ENCODE results near the gene NUTF2.

The NUTF2 gene

GRCh38 chr16:67837811-67838210 is 8.9 kb upstream of the NUTF2 start:
- no peak for DNase-seq (ENCODE audit: low spot score)

DNA sequence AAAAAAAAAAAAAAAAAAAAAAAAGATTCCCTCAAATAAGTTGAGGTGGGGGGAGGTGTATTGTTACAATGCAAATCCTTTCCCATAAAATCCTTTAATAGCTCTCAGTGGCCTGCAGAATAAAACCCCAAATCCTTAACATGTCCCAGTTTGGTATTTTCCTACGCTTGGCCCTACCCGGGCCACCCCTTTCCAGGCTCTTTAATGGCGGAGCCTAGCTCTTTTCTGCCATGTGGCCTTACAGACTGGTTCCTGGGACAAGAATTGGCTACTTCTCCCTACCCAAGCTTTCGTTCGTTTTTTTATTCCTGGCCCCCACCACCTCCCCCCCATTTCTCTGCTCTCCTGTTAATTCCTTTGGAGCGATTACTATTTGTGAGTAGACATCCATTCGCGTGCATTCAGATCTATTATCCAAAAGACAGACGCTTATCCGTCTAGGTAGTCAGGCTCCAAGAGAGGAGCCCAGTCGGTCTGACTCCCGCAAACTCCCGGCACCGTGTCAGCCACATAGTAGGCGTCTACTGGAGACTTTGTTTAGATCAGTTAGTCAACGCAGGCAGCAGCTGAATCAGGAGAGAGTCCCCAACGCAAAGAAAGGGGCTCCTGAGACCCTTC is 5.4 kb upstream of the NUTF2 start:
- no peak for DNase-seq (ENCODE audit: low spot score)

DNA sequence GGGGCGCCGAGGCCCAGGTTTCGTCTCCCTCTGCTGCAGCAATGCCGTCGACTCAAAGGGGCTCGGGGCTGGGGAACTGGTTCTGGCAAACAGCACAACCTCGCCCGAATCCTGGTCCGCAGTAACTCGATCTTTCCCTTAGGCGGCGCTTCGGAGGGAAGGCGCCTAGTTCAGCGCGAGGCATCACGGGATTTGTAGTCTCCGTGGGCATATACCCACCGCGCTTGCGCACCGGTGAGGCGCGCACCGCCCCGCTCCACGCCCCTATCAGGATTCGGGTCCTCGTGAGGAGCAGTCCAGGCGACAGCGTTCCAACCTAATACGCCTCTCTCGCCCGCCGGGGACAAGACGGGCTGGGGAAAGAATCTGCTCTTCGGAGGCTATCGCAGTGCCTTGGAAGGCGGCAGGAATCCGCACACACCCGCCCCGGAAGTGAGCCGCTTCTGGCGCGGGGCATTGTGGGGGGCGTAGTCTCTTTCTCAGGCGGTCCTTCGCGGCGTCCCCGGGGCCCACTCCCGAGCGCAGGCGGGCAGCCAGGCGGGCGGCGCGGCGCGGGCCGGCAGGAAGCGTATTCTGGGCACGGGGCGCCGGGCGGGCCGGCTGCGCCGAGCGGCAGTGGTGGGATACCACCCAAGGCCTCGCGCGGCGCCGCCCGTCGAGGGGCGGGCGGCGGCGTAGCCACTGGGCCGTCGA is 4.8 kb upstream of the NUTF2 start, which contains the start of gene THAP11:
Gene THAP11 (plus strand): TSS at position 505 of the 693 bp plus-strand sequence. CDS start 235 bp downstream, outside the sequence.
- peak; percentile 96 for DNase-seq (ENCODE audit: low spot score)

DNA sequence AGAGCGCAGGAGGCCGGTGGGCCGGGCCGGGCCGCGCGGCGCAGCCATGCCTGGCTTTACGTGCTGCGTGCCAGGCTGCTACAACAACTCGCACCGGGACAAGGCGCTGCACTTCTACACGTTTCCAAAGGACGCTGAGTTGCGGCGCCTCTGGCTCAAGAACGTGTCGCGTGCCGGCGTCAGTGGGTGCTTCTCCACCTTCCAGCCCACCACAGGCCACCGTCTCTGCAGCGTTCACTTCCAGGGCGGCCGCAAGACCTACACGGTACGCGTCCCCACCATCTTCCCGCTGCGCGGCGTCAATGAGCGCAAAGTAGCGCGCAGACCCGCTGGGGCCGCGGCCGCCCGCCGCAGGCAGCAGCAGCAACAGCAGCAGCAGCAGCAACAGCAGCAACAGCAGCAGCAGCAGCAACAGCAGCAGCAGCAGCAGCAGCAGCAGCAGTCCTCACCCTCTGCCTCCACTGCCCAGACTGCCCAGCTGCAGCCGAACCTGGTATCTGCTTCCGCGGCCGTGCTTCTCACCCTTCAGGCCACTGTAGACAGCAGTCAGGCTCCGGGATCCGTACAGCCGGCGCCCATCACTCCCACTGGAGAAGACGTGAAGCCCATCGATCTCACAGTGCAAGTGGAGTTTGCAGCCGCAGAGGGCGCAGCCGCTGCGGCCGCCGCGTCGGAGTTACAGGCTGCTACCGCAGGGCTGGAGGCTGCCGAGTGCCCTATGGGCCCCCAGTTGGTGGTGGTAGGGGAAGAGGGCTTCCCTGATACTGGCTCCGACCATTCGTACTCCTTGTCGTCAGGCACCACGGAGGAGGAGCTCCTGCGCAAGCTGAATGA is 4.0 kb upstream of the NUTF2 start:
- DNase-seq (ENCODE audit: low spot score) = peak; percentile 29

- DNase-seq (ENCODE audit: low spot score) = no peak
Observed at GRCh38 chr16:67843343-67843765, 3.4 kb upstream of the NUTF2 start.

DNA sequence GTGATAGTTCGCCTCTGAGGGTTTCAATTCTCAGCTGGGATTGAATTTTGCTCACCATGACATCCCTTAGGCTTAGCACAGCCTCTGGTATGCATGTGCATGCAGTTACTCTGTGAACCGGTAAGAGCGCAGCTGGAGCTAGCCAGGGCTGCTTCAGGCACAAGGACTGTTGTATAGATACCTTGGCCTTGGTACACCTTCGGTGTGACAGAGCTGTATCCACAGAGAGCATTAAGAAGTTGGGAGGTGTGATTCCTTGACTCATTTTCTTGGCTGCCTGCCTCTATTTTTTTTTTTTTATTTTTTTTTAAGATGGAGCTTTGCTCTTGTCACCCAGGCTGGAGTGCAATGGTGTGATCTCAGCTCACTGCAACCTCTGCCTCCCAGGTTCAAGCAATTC is 2.2 kb upstream of the NUTF2 start:
- DNase-seq (ENCODE audit: low spot score) = no peak

- peak; percentile 9 for DNase-seq (ENCODE audit: low spot score)
Observed at GRCh38 chr16:67845291-67846062, 1.3 kb upstream of the NUTF2 start.

GRCh38 chr16:67846063-67846319 is 742 bp upstream of the NUTF2 start:
- peak; percentile 28 for DNase-seq (ENCODE audit: low spot score)

- peak; percentile 56 for DNase-seq (ENCODE audit: low spot score)
Observed at GRCh38 chr16:67847064-67847861, 530 bp downstream of the NUTF2 start, which contains the start of gene CENPT. CENPT (minus strand) TSS chr16:67847693; CDS start chr16:67833859, 13,834 bp downstream.

DNA sequence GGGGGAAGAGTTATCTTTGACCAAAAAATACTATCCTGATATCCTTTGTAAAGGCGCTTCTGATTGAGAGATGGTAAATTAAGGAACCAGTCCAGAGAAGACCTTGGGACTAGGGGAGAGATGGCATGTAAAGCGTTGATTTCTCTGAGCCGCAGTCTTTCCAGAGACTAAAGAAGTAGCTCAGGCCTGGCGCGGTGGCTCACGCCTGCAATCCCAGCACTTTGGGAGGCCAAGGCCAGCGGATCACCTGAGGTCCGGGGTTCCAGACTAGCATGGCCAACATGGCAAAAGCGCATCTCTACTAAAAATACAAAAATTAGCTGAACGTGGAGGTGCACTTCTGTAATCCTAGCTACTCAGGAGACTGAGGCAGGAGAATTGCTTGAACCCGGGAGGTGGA is 1.4 kb downstream of the NUTF2 start:
- no peak for DNase-seq (ENCODE audit: low spot score)

DNA sequence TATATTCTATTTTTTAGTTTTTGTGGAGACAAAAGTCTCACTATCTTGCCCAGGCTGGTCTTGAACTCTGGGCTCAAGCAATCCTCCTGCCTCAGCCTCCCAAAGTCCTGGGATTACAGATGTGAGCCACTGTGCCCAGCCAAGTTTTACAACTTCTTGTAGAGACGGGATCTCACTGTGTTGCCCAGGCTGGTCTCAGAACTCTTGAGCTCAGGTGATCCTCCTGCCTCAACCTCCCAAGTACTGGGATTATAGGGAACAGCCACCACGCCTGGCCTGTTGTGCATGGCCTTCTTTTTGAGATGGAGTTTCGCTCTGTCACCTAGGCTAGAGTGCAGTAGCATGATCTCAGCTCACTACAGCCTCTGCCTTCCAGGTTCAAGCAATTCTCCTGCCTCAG is 6.9 kb downstream of the NUTF2 start:
- DNase-seq (ENCODE audit: low spot score) = no peak

- DNase-seq (ENCODE audit: low spot score) = no peak
Observed at GRCh38 chr16:67855789-67856188, 9.1 kb downstream of the NUTF2 start.

DNA sequence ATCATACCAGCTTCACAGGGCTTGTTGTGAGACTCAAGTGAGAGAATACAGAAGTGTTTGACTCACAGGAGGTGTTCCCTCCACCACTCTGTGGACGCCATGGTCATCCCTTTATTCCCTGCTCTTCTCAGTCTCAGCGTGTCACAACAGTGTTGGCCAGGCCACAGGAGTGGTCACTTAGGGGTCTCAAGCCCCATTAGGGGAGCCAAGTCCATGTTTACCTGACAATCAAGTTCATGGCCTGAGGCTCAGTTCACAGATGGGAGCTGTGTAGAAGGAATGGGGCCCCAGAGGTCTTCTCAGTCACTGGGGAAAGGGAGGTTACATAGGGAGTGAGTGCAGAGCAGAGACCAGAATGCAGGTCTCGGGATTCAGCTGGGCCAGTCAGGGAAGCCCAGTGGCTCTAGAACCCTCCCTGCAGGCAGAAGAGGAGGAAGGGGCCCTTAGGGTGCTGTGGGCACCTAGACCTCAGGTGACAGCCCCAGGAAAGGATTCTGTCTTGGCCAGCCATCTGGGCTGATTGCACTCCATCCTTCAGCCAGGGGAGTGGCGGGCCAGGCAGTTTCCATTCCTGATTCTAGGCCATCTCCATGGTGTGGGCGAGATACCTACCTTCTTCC is 10.3 kb downstream of the NUTF2 start:
- no peak for DNase-seq (ENCODE audit: low spot score)

DNA sequence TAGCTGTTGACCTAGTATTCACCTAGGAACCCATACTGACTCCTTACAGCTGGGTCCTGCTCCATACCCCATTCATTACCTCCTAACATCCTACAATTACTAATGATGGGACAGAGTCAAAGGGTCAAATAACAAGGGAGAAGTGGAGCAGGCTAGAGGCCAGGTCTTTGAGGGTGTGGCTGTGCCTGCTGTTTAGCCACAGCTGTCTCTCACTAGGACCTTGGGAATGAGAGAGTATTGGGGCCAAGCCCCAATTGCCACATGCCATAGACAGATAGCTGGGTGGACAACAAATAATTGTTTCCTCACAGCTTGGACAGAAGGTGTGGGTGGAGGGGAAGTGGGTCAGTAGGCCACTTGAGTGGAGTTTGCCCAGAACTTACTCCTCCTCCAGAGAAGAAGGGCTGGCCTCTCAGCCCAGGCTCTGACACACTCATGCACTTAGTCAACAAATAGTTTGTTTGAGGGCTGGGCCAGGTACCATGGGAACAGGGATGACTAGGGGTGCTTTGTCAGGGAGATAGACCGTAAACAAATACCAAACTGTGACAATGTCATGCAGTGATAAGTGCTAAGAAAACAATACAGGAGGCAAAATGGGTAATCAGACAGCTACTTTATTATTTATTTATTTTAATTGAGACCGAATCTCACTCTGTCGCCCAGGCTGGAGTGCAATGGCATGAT is 11.0 kb downstream of the NUTF2 start:
- DNase-seq (ENCODE audit: low spot score) = peak; percentile 18

DNA sequence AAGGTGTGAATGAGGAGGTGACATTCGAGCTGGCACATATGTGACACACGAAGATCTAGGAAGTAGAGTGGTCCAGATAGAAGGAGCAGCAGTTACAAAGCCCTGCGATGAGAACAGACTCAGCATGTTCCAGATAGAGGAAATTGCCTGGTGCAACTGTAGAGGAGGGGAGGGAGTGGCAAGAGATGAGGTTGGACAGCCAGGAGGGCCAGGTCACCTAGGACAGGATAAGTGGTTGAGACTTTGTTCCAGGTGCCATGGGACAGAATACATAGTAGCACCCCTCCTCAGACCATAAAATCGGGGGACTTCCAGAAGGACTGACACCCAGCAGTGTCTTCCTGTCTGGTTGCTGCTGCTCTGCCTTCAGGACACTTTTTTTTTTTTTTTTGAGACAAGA is 11.8 kb downstream of the NUTF2 start:
- no peak for DNase-seq (ENCODE audit: low spot score)

- DNase-seq (ENCODE audit: low spot score) = no peak
Observed at GRCh38 chr16:67860589-67861398, 14.1 kb downstream of the NUTF2 start.

DNA sequence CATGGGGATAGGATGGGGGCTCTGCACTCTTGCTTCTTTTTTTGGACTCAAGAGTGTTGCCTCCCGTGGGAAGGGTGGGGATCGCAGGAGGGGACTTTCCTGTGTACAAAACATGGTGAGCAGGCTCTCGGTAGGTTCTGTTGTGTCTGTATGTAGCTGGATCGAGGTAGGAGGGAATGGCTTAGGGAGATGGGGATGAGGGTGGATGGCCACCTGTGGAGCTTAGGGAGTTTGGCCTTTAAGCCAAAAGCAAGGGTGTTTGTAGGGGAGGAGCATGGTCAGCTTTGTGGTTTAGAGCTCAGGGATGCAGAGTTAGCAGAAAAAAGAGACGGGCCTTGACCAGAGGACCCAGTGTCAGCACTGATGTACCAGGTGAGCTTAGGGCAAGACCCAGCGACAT is 15.1 kb downstream of the NUTF2 start:
- DNase-seq (ENCODE audit: low spot score) = no peak

DNA sequence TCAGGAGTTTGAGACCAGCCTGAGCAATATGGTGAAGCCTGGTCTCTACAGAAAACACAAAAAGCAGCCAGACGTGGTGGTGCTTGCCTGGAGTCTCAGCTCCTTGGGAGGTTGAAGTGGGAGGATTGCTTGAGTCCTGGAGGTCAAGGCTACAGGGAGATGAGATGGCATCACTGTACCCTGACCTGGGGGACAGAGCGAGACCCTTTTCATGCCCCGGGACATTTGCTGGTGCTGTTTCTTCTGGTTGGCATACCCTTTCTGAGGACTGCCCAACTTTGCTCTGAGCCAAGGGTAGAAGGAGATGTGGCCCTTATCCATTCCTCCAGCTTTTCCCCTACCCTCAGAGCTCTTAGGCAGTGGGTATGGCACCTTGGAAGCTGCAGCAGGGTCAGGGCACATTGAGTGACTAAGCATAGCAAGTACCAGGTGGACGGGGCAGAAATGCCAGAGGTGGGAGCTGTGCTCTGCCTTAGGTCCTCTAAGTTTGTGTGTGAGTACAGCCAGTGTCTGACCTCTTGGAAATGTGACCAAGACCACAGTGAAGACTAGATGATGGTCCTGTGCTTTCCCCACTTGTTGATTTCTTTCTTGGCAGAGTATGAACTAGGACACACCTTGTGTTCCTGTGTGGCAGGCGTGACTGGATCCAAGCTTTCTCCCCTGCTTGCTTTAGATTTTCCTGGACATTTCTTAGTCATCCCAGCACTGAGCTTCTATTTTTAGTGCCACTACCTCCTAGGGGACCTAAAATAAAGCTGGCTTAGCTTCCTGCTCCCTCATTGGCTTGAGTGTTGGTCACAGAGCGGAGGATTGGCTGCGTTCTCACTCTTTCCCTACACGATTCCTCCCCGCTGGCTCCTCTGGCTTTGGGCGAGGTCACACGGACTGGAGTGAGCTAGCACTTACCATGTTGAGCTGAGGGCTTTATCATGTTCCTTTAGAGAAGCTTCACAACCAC is 16.2 kb downstream of the NUTF2 start:
- no peak for DNase-seq (ENCODE audit: low spot score)

Data from pons (tissue), 1 donor.